ENCODE data around the gene NCKAP5.

DNA sequence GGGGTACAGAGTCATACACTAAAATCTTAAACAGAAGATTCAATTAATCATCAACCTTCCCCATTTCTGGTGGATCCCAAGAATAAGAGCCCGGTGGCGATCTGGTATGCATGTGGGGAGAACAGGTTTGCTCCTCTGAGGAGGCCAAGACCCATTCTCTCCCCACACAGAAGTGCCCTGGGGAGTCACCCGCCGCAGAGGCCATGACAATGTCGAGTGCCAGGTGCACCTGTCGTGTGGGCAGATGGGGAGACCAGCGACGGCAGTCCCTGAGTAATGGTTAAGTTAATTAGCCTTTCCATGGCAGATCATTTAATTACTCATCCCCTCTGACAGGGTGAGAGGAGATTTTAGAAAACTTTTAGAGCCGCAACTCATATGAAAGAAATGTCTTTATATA, 345.0 kb downstream of the NCKAP5 start:
- TF ChIP-seq, protein P1, sequence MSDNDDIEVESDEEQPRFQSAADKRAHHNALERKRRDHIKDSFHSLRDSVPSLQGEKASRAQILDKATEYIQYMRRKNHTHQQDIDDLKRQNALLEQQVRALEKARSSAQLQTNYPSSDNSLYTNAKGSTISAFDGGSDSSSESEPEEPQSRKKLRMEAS (IDR thresholded peaks at IDR 0.05), result no peak
- TF ChIP-seq, protein P2, sequence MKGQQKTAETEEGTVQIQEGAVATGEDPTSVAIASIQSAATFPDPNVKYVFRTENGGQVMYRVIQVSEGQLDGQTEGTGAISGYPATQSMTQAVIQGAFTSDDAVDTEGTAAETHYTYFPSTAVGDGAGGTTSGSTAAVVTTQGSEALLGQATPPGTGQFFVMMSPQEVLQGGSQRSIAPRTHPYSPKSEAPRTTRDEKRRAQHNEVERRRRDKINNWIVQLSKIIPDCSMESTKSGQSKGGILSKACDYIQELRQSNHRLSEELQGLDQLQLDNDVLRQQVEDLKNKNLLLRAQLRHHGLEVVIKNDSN (IDR thresholded peaks at IDR 0.05), result no peak
- TF ChIP-seq, protein P3, sequence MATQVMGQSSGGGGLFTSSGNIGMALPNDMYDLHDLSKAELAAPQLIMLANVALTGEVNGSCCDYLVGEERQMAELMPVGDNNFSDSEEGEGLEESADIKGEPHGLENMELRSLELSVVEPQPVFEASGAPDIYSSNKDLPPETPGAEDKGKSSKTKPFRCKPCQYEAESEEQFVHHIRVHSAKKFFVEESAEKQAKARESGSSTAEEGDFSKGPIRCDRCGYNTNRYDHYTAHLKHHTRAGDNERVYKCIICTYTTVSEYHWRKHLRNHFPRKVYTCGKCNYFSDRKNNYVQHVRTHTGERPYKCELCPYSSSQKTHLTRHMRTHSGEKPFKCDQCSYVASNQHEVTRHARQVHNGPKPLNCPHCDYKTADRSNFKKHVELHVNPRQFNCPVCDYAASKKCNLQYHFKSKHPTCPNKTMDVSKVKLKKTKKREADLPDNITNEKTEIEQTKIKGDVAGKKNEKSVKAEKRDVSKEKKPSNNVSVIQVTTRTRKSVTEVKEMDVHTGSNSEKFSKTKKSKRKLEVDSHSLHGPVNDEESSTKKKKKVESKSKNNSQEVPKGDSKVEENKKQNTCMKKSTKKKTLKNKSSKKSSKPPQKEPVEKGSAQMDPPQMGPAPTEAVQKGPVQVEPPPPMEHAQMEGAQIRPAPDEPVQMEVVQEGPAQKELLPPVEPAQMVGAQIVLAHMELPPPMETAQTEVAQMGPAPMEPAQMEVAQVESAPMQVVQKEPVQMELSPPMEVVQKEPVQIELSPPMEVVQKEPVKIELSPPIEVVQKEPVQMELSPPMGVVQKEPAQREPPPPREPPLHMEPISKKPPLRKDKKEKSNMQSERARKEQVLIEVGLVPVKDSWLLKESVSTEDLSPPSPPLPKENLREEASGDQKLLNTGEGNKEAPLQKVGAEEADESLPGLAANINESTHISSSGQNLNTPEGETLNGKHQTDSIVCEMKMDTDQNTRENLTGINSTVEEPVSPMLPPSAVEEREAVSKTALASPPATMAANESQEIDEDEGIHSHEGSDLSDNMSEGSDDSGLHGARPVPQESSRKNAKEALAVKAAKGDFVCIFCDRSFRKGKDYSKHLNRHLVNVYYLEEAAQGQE (IDR thresholded peaks at IDR 0.05; ENCODE audit: low read depth), result no peak
- TF ChIP-seq TAF1 (IDR thresholded peaks at IDR 0.05; ENCODE audit: low read depth) (no peak), NFIC (IDR thresholded peaks at IDR 0.05) (no peak), EP300 (IDR thresholded peaks at IDR 0.05; ENCODE audit: borderline replicate concordance) (no peak), FOXM1 (IDR thresholded peaks at IDR 0.05; ENCODE audit: borderline replicate concordance, low read depth) (no peak), ZBTB7A (IDR thresholded peaks at IDR 0.05; ENCODE audit: low read depth) (no peak), YY1 (IDR thresholded peaks at IDR 0.05; ENCODE audit: low read depth) (no peak), TCF12 (IDR thresholded peaks at IDR 0.05; ENCODE audit: low read depth) (no peak), TEAD4 (IDR thresholded peaks at IDR 0.05) (no peak)
